Activated naive CD8-positive, alpha-beta T cell treated with anti-CD3 and anti-CD28 coated beads, Interleukin-2, amount 10 ng/mL, durations not matched to agents 7 days and 5 days (primary cell): ENCODE results near the gene P2RY11. TPM values are rescaled to one million over a fixed set of nuclear protein-coding genes. Genes with fewer than 3 reads are reported as not detected.

Experiments used
- ATAC-seq: fragments of 150-1000 bp; cut with Tn5 transposase; one replicate; pipeline ENCODE4 v1.10.0; 2021; ENCODE audit warnings: low read depth, moderate library complexity
- POLR2A ChIA-PET: fragments of 350-600 bp; sonication (Branson Sonifier 250); formaldehyde crosslinking; loops from one replicate; lab custom pipeline; 2021; ENCODE audit warnings: antibody characterized with exemption; lab: Charles Lee
- DNase-seq: peaks from one replicate; pipeline ENCODE4 v3.0.0; 2021
- H3K27ac Mint-ChIP-seq: one replicate; pipeline ENCODE4 v1.8.0; 2022; ENCODE audit warnings: mild to moderate bottlenecking, mixed read lengths
- H3K27me3 Mint-ChIP-seq: one replicate; pipeline ENCODE4 v1.8.0; 2022; ENCODE audit warnings: mild to moderate bottlenecking, moderate library complexity, mixed read lengths
- H3K36me3 Mint-ChIP-seq: one replicate; pipeline ENCODE4 v1.8.0; 2021; ENCODE audit warnings: mild to moderate bottlenecking, mixed read lengths
- H3K4me1 Mint-ChIP-seq: one replicate; pipeline ENCODE4 v1.8.0; 2021; ENCODE audit warnings: mixed read lengths
- H3K4me3 Mint-ChIP-seq: one replicate; pipeline ENCODE4 v1.8.0; 2022; ENCODE audit warnings: mild to moderate bottlenecking, moderate library complexity, mixed read lengths
- H3K9me3 Mint-ChIP-seq: one replicate; pipeline ENCODE4 v1.8.0; 2021; ENCODE audit warnings: mixed read lengths
- total RNA-seq, 2 experiments: library from RNA; stranded (reverse); gene quantifications; one replicate each; pipeline ENCODE4 v1.2.3, GENCODE V29; 2021

Gene P2RY11
- total RNA-seq, 2 experiments from 2014 or later = 51.8 to 53.6 TPM

GRCh38 chr19:10100163-10100785 lies 11.2 kb upstream of the P2RY11 start:
- H3K9me3 Mint-ChIP-seq = peaks cover 2% of the 10 kb centered on the region
- DNase-seq (no peak), ATAC-seq (no peak)
- H3K27me3 Mint-ChIP-seq = no peaks in the 10 kb centered on the region
- POLR2A ChIA-PET = interaction anchor here (6.9 kb wide), 1 partner anchor 12 kb away, joined by 79 read pairs; the partner anchor contains the start of gene P2RY11
- H3K36me3 Mint-ChIP-seq = peaks cover 3% of the 10 kb centered on the region
- peaks cover 43% of the 10 kb centered on the region for H3K4me1 Mint-ChIP-seq
- H3K4me3 Mint-ChIP-seq = peak overlapping the region; percentile 50
- H3K27ac Mint-ChIP-seq = peak overlapping the region; percentile 95

GRCh38 chr19:10102787-10103236 lies 8.7 kb upstream of the P2RY11 start:
- peak overlapping the region; percentile 95 for H3K27ac Mint-ChIP-seq
- H3K9me3 Mint-ChIP-seq = no peaks in the 10 kb centered on the region
- no peaks in the 10 kb centered on the region for H3K27me3 Mint-ChIP-seq
- peaks cover 12% of the 10 kb centered on the region for H3K36me3 Mint-ChIP-seq
- H3K4me1 Mint-ChIP-seq = peaks cover 54% of the 10 kb centered on the region
- peak overlapping the region; percentile 60 for H3K4me3 Mint-ChIP-seq
- DNase-seq (no peak), ATAC-seq (no peak)
- POLR2A ChIA-PET = interaction anchor here (0.6 to 5.7 kb wide), 4 partner anchors 12 to 197 kb away, joined by 3 to 79 read pairs (median 5); partner anchors contain the start of gene P2RY11

- peaks cover 51% of the 10 kb centered on the region for H3K4me1 Mint-ChIP-seq
Observed at GRCh38 chr19:10104130-10104513, 7.4 kb upstream of the P2RY11 start.

GRCh38 chr19:10104665-10105508 lies 6.6 kb upstream of the P2RY11 start:
- Mint-ChIP-seq H3K4me1 (peaks cover 46% of the 10 kb centered on the region), H3K27me3 (no peaks in the 10 kb centered on the region), H3K4me3 (peak overlapping the region; percentile 85), H3K9me3 (no peaks in the 10 kb centered on the region), H3K27ac (peak overlapping the region; percentile 100), H3K36me3 (peaks cover 25% of the 10 kb centered on the region)
- POLR2A ChIA-PET = interaction anchor here (0.6 to 5.7 kb wide), 10 partner anchors 8 to 464 kb away, joined by 3 to 112 read pairs (median 6); partner anchors contain the start of genes DNMT1 and P2RY11
- DNase-seq (peak; percentile 79), ATAC-seq (peak; percentile 73)

More at GRCh38 chr19:10104130-10104513, 7.4 kb upstream of the P2RY11 start:
- Mint-ChIP-seq H3K36me3 (peaks cover 19% of the 10 kb centered on the region), H3K4me3 (peak overlapping the region; percentile 20), H3K27ac (peak overlapping the region; percentile 100), H3K9me3 (no peaks in the 10 kb centered on the region), H3K27me3 (no peaks in the 10 kb centered on the region)
- no peak for DNase-seq
- POLR2A ChIA-PET = interaction anchor here (0.6 to 5.7 kb wide), 10 partner anchors 7 to 466 kb away, joined by 3 to 112 read pairs (median 6); partner anchors contain the start of genes DNMT1 and P2RY11
- no peak for ATAC-seq

GRCh38 chr19:10105509-10106099 lies 5.9 kb upstream of the P2RY11 start:
- Mint-ChIP-seq H3K9me3 (no peaks in the 10 kb centered on the region), H3K27ac (peak overlapping the region; percentile 100), H3K4me1 (peaks cover 48% of the 10 kb centered on the region), H3K27me3 (no peaks in the 10 kb centered on the region), H3K4me3 (peak overlapping the region; percentile 85), H3K36me3 (peaks cover 29% of the 10 kb centered on the region)
- POLR2A ChIA-PET = interaction anchor here (0.6 to 5.7 kb wide), 10 partner anchors 8 to 279 kb away, joined by 3 to 112 read pairs (median 5); partner anchors contain the start of genes DNMT1, EIF3G and P2RY11
- ATAC-seq = peak; percentile 19
- no peak for DNase-seq

GRCh38 chr19:10106100-10106936 lies 5.2 kb upstream of the P2RY11 start, which contains the start of gene PPAN:
PPAN (plus strand) TSS chr19:10106362; CDS start chr19:10106395, 33 bp downstream.
- H3K4me1 Mint-ChIP-seq = peaks cover 50% of the 10 kb centered on the region
- H3K9me3 Mint-ChIP-seq = no peaks in the 10 kb centered on the region
- H3K27me3 Mint-ChIP-seq = no peaks in the 10 kb centered on the region
- peaks cover 32% of the 10 kb centered on the region for H3K36me3 Mint-ChIP-seq
- POLR2A ChIA-PET = interaction anchor here (0.6 to 5.7 kb wide), 10 partner anchors 8 to 280 kb away, joined by 3 to 112 read pairs (median 5); partner anchors contain the start of genes DNMT1, EIF3G and P2RY11
- peak; percentile 94 for DNase-seq
- H3K27ac Mint-ChIP-seq = peak within 1 kb of the TSS; percentile 100
- peak within 1 kb of the TSS; percentile 85 for H3K4me3 Mint-ChIP-seq
- ATAC-seq = peak; percentile 72

GRCh38 chr19:10107254-10107653 lies 4.2 kb upstream of the P2RY11 start:
- no peaks in the 10 kb centered on the region for H3K9me3 Mint-ChIP-seq

GRCh38 chr19:10107817-10108367 lies 3.6 kb upstream of the P2RY11 start:
- Mint-ChIP-seq H3K4me1 (peaks cover 55% of the 10 kb centered on the region), H3K27ac (peak overlapping the region; percentile 100), H3K4me3 (peak overlapping the region; percentile 85), H3K36me3 (peaks cover 39% of the 10 kb centered on the region), H3K9me3 (no peaks in the 10 kb centered on the region), H3K27me3 (no peaks in the 10 kb centered on the region)
- DNase-seq (no peak), ATAC-seq (no peak)
- POLR2A ChIA-PET = interaction anchor here (0.7 to 5.0 kb wide), 3 partner anchors 9 to 11 kb away, joined by 4 to 112 read pairs (median 9); no protein-coding TSS in a partner anchor

More at GRCh38 chr19:10107254-10107653, 4.2 kb upstream of the P2RY11 start:
- no peak for DNase-seq
- peak overlapping the region; percentile 85 for H3K4me3 Mint-ChIP-seq
- POLR2A ChIA-PET = interaction anchor here (1.2 to 5.0 kb wide), 4 partner anchors 10 to 24 kb away, joined by 3 to 112 read pairs (median 8); partner anchors contain the start of gene EIF3G
- H3K36me3 Mint-ChIP-seq = peaks cover 36% of the 10 kb centered on the region
- peak overlapping the region; percentile 100 for H3K27ac Mint-ChIP-seq
- no peaks in the 10 kb centered on the region for H3K27me3 Mint-ChIP-seq
- H3K4me1 Mint-ChIP-seq = peaks cover 55% of the 10 kb centered on the region
- no peak for ATAC-seq

- DNase-seq = no peak
- Mint-ChIP-seq H3K36me3 (peaks cover 39% of the 10 kb centered on the region), H3K4me3 (peak overlapping the region; percentile 44), H3K4me1 (peaks cover 52% of the 10 kb centered on the region), H3K9me3 (no peaks in the 10 kb centered on the region), H3K27ac (peak overlapping the region; percentile 70), H3K27me3 (no peaks in the 10 kb centered on the region)
- no peak for ATAC-seq
- POLR2A ChIA-PET = interaction anchor here (0.9 to 7.3 kb wide), 3 partner anchors 8 to 30 kb away, joined by 3 to 79 read pairs (median 9); no protein-coding TSS in a partner anchor
Observed at GRCh38 chr19:10109528-10109927, 2.0 kb upstream of the P2RY11 start.

- POLR2A ChIA-PET = interaction anchor here (0.5 to 7.5 kb wide), 4 partner anchors 6 to 29 kb away, joined by 3 to 79 read pairs (median 42); partner anchors contain the start of genes ANGPTL6 and PPAN
Observed at GRCh38 chr19:10110076-10110971, 1.2 kb upstream of the P2RY11 start.

GRCh38 chr19:10110972-10111317 lies 548 bp upstream of the P2RY11 start:
- Mint-ChIP-seq H3K36me3 (peaks cover 38% of the 10 kb centered on the region), H3K27ac (peak overlapping the region; percentile 93), H3K9me3 (no peaks in the 10 kb centered on the region), H3K4me3 (peak overlapping the region; percentile 88), H3K4me1 (peaks cover 39% of the 10 kb centered on the region), H3K27me3 (no peaks in the 10 kb centered on the region)
- DNase-seq (no peak), ATAC-seq (no peak)
- POLR2A ChIA-PET = interaction anchor here (0.5 to 7.5 kb wide), 7 partner anchors 7 to 610 kb away, joined by 4 to 79 read pairs (median 5); partner anchors contain the start of genes ANGPTL6, DNMT1 and PPAN

More at GRCh38 chr19:10110076-10110971, 1.2 kb upstream of the P2RY11 start:
- no peaks in the 10 kb centered on the region for H3K27me3 Mint-ChIP-seq
- H3K4me3 Mint-ChIP-seq = peak overlapping the region; percentile 78
- no peak for DNase-seq
- ATAC-seq = no peak
- H3K9me3 Mint-ChIP-seq = no peaks in the 10 kb centered on the region
- H3K27ac Mint-ChIP-seq = peak overlapping the region; percentile 89
- peaks cover 38% of the 10 kb centered on the region for H3K36me3 Mint-ChIP-seq
- peaks cover 45% of the 10 kb centered on the region for H3K4me1 Mint-ChIP-seq
